LNCAP (cell line): ENCODE results near the gene ZIC2.

Experiments
- TF ChIP-seq, protein P1 (sequence below): fragments of 450-650 bp; IDR thresholded peaks from 2 replicates; pipeline ENCODE4 v1.5.1; 2017; ENCODE audit warnings: mild to moderate bottlenecking

Gene ZIC2

DNA sequence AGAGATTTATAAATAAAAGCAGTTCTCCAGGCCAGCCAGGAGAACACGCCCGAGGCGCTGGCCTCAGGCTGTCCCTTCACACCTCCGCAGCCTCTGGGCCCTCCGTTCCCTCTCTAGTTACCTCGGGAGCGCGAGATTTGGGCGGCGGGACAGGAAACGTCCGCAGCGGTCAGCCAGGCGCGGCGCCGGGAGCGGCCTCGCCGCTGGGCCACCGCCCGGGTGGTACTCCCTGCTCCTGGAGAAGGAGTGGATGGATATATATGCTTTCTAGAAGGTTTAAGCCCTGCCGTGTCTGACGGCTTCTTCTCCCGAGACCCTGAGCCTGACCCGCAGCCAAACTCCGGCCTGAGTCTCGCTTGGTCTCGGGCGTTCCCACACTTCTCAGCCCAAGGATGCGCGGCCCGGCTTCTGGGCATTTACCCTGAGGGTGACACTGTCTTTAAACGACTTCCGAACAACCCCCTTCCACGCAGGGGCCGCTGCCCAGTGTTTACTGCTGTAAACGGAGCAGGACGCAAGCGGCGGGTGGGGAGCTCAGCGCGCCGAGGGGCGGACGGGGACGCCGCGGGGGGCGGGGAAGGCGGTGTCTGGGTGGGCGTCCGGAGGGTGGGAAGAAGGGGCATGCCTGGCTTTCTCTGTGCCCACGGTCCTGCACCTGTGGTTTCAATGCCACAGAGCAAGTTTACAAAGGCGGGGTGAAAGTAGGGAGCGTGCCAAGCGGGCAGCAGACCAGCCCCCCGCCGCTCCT, 2.0 kb upstream of the ZIC2 start:
- TF ChIP-seq, protein P1, sequence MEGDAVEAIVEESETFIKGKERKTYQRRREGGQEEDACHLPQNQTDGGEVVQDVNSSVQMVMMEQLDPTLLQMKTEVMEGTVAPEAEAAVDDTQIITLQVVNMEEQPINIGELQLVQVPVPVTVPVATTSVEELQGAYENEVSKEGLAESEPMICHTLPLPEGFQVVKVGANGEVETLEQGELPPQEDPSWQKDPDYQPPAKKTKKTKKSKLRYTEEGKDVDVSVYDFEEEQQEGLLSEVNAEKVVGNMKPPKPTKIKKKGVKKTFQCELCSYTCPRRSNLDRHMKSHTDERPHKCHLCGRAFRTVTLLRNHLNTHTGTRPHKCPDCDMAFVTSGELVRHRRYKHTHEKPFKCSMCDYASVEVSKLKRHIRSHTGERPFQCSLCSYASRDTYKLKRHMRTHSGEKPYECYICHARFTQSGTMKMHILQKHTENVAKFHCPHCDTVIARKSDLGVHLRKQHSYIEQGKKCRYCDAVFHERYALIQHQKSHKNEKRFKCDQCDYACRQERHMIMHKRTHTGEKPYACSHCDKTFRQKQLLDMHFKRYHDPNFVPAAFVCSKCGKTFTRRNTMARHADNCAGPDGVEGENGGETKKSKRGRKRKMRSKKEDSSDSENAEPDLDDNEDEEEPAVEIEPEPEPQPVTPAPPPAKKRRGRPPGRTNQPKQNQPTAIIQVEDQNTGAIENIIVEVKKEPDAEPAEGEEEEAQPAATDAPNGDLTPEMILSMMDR: no peak

DNA sequence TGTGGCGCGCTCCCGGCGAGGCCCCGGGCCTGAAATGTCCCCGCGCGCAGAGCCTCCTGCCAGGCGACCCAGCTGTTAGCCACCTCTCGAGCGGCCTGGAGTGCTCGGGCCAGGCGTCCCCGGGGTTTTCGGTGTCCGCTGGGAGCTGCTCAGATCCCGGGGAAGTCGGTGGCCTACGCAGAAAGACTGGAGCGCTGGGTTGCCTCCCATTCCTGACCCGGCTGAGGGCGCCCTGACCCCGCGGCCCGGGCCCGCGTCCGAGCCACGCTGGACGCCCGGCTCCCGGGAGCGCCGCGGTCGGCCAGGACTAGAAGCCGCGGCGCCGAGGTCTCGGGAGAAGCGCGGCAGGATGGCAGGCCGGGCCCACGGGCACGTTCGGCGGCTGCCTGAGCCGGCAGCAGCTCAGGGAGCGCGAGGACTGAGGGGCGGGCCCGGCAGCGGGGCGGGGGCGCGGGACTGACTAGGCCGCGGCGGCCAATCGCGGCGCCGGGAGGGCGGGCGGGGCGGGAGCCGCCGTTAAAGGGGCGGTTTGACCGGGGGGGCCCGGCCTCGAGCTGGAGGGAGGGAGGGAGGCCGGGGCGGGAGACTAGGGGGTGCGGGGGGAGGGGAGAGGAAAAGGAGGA, 1.3 kb upstream of the ZIC2 start:
- TF ChIP-seq, protein P1: peak; percentile 16; the same call in 1 of the 2 replicates

DNA sequence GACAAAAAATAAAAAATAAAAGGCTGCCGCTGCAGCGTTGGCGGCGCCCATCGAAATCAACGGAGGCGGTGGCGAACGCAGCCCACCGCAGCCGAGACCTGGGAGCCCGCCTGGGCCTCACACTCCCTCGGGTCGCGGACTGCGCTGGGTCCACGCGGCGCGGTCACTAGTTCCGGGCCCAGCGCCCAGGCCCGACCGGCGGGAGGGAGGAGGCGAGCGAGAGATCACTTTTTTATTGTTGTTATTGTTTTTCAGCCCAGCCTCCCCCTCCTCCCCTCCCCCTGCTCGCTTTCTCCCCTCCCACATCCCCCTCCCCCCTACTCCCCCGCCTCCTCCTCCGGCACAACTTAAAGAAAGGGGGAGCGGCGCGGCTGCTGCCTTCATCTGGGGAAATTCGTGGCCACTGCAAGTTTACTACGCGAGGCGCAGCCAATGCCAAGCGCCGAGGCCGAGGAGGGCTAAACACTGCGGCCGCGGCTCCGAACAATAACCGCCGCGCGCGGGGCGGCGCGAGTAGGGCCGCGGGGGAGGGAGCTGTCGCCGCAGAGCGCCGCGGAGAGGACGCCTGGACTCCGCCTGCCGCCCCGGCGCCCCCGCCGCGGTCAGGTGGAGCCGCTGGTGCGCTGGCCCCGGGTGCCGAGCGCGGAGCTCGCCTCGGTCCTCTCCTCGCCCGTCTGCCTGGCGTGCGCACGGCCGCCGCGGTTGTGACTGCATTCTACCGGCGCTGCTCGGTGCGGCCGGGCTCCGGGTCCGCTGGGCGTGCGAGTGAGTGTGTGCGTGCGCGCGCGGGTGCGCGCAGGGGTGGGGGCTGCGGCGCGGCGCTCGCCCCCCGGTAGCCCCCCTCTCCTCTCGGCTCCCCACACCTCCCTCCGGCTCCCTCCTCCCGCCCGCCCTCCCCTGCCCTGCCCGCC, 505 bp upstream of the ZIC2 start:
- TF ChIP-seq, protein P1: no peak

DNA sequence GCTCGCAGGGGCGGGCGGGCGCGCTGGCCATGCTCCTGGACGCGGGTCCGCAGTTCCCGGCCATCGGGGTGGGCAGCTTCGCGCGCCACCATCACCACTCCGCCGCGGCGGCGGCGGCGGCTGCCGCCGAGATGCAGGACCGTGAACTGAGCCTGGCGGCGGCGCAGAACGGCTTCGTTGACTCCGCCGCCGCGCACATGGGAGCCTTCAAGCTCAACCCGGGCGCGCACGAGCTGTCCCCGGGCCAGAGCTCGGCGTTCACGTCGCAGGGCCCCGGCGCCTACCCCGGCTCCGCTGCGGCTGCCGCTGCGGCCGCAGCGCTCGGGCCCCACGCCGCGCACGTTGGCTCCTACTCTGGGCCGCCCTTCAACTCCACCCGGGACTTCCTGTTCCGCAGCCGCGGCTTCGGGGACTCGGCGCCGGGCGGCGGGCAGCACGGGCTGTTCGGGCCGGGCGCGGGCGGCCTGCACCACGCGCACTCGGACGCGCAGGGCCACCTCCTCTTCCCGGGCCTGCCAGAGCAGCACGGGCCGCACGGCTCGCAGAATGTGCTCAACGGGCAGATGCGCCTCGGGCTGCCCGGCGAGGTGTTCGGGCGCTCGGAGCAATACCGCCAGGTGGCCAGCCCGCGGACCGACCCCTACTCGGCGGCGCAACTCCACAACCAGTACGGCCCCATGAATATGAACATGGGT, 599 bp downstream of the ZIC2 start:
- TF ChIP-seq, protein P1: no peak

DNA sequence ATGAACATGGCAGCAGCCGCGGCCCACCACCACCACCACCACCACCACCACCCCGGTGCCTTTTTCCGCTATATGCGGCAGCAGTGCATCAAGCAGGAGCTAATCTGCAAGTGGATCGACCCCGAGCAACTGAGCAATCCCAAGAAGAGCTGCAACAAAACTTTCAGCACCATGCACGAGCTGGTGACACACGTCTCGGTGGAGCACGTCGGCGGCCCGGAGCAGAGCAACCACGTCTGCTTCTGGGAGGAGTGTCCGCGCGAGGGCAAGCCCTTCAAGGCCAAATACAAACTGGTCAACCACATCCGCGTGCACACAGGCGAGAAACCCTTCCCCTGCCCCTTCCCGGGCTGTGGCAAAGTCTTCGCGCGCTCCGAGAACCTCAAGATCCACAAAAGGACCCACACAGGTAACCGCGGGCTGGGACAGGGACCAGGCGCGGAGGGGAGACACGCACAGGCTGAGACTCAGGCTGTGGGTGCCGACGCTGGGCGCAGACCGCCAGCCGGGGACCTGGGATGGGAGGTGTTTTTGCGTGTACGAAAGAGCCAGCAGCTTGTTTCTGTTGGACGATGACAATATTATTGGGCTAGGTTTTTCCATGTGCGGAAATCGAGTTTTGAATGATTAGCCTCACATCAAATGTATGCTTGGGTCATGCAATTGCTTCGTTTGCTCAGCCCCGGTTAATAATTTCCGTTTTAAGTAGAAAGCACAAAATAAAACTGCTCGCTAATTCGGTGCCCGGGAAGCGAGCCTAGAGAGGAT, 1.3 kb downstream of the ZIC2 start:
- TF ChIP-seq, protein P1: no peak

DNA sequence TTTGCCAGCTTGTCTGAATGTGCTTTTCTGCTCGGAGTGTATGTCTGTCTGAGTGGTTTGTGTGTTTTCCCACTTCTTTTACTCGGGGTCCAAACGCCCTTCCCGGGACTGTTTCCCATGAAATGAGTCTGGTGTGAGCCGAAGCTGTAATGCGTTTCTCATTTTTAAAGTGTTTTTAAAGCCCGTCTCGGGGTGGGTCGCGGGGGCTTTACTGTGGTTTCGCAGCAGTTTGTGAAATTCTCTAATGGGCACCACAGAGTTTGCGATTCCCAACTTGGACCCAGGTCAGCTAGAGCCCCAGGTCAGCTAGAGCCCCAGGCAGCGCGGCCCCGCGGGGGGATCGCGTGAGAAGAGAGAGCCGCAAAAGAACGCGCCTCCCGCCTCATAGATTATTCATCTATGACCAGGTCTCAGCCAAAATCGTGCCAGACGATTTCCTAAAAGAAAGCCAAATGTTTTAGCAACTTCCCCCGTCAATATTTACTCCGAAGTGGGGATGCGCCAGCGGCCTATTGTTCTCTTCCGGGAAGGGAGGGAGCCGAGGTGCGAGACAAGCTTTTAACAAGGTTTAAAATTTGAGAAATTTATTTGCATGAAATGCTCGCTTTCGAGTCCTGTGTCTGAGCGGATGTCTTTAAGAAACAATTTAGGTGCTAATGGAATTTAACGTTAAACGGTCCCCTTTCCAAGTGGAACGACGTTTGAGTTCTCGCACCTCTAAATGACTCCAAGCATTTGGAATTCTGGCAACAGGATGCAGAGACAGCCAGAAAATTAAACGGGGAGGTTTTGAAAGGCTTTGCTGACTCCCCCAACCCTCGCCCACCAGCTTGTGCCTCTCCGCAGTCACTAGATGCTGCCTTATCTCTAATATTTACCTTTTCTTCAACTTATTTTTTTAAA, 2.2 kb downstream of the ZIC2 start:
- TF ChIP-seq, protein P1: no peak
